H9 (cell line): ENCODE measurements around the gene SCO2. TPM values are rescaled to one million over a fixed set of nuclear protein-coding genes. Genes with fewer than 3 reads are reported as not detected.
A peak's percentile ranks its signal among the peaks of the same experiment; 100 is the strongest.

Experiments used
- DNase-seq: peaks from one replicate; pipeline ENCODE4 v3.0.0-alpha.2; 2017
- H2AFZ ChIP-seq: one replicate; pipeline ENCODE4 v1.6.1; 2013; ENCODE audit warnings: mild to moderate bottlenecking, low read length, control low read depth, moderate library complexity
- H2AK5ac ChIP-seq: 2 replicates; pipeline ENCODE4 v1.6.1; 2013; ENCODE audit warnings: low read length, control low read depth, mixed read lengths; ENCODE audit not compliant: insufficient read length
- H2BK120ac ChIP-seq: one replicate; pipeline ENCODE4 v1.6.1; 2013; ENCODE audit warnings: low read depth, mild to moderate bottlenecking, low read length, control low read depth, inconsistent platforms; ENCODE audit not compliant: poor library complexity, severe bottlenecking
- H2BK12ac ChIP-seq: 2 replicates; pipeline ENCODE4 v1.6.1; 2013; ENCODE audit warnings: low read length, control low read depth, mixed read lengths, low read depth; ENCODE audit not compliant: insufficient read length
- H2BK15ac ChIP-seq: 2 replicates; pipeline ENCODE4 v1.6.1; 2013; ENCODE audit warnings: low read depth, low read length, control low read depth
- H2BK20ac ChIP-seq: one replicate; pipeline ENCODE4 v1.6.1; 2013; ENCODE audit warnings: low read depth, mild to moderate bottlenecking, low read length, control low read depth, inconsistent platforms; ENCODE audit not compliant: poor library complexity, severe bottlenecking
- H2BK5ac ChIP-seq: 2 replicates; pipeline ENCODE4 v1.6.1; 2013; ENCODE audit warnings: low read length, control low read depth, mixed read lengths; ENCODE audit not compliant: insufficient read length
- H3K14ac ChIP-seq: 2 replicates; pipeline ENCODE4 v1.6.1; 2013; ENCODE audit warnings: low read length, control low read depth; ENCODE audit not compliant: insufficient read depth
- H3K18ac ChIP-seq: 2 replicates; pipeline ENCODE4 v1.6.1; 2013; ENCODE audit warnings: low read depth, mild to moderate bottlenecking, mixed read lengths, low read length, control low read depth; ENCODE audit not compliant: insufficient read length
- H3K23ac ChIP-seq: 2 replicates; pipeline ENCODE4 v1.6.1; 2013; ENCODE audit warnings: low read length, control low read depth, mixed read lengths, low read depth; ENCODE audit not compliant: insufficient read length
- H3K23me2 ChIP-seq: 2 replicates; pipeline ENCODE4 v1.6.1; 2013; ENCODE audit warnings: low read depth, mild to moderate bottlenecking, mixed read lengths, low read length, control low read depth; ENCODE audit not compliant: insufficient read length, poor library complexity, severe bottlenecking
- H3K27ac ChIP-seq: 2 replicates; pipeline ENCODE4 v1.5.1; 2013; ENCODE audit warnings: low read length, control low read depth, mixed read lengths, low read depth; ENCODE audit not compliant: insufficient read length
- H3K27me3 ChIP-seq: 2 replicates; pipeline ENCODE4 v1.6.1; 2013; ENCODE audit warnings: low read length, control low read depth, inconsistent platforms; ENCODE audit not compliant: insufficient read depth
- H3K4ac ChIP-seq: 2 replicates; pipeline ENCODE4 v1.6.1; 2013; ENCODE audit warnings: low read depth, mild to moderate bottlenecking, control low read depth, inconsistent platforms, low read length, moderate library complexity
- H3K4me1 ChIP-seq: 2 replicates; pipeline ENCODE4 v1.6.1; 2013; ENCODE audit warnings: low read length, control low read depth, inconsistent platforms; ENCODE audit not compliant: insufficient read depth
- H3K4me2 ChIP-seq: 2 replicates; pipeline ENCODE4 v1.6.1; 2013; ENCODE audit warnings: low read length, control low read depth, mixed read lengths; ENCODE audit not compliant: insufficient read length, insufficient read depth
- H3K56ac ChIP-seq: 2 replicates; pipeline ENCODE4 v1.6.1; 2013; ENCODE audit warnings: low read depth, mild to moderate bottlenecking, mixed read lengths, low read length, control low read depth; ENCODE audit not compliant: insufficient read length
- H3K79me1 ChIP-seq: 2 replicates; pipeline ENCODE4 v1.6.1; 2013; ENCODE audit warnings: low read depth, mild to moderate bottlenecking, moderate library complexity, low read length, control low read depth, inconsistent platforms; ENCODE audit not compliant: insufficient read depth, poor library complexity, severe bottlenecking
- H3K79me2 ChIP-seq: 2 replicates; pipeline ENCODE4 v1.6.1; 2013; ENCODE audit warnings: low read length, control low read depth, inconsistent platforms; ENCODE audit not compliant: insufficient read depth
- H3K9ac ChIP-seq: 2 replicates; pipeline ENCODE4 v1.6.1; 2013; ENCODE audit warnings: low read length, control low read depth, mixed read lengths; ENCODE audit not compliant: insufficient read length; ENCODE audit errors: extremely low read depth
- H3K9me3 ChIP-seq: one replicate; pipeline ENCODE4 v1.6.1; 2013; ENCODE audit warnings: low read depth, low read length, inconsistent platforms; ENCODE audit not compliant: control insufficient read depth
- H3T11ph ChIP-seq: one replicate; pipeline ENCODE4 v1.6.1; 2013; ENCODE audit warnings: mild to moderate bottlenecking, low read length, control low read depth, inconsistent platforms
- H4K20me1 ChIP-seq: one replicate; pipeline ENCODE4 v1.6.1; 2013; ENCODE audit not compliant: control insufficient read depth, insufficient read length, insufficient read depth
- H4K5ac ChIP-seq: 2 replicates; pipeline ENCODE4 v1.6.1; 2013; ENCODE audit warnings: low read depth, mild to moderate bottlenecking, mixed read lengths, low read length, control low read depth; ENCODE audit not compliant: insufficient read length
- H4K8ac ChIP-seq: replicated peaks from 2 replicates; pipeline ENCODE4 v1.6.1; 2013; ENCODE audit warnings: low read length, control low read depth, mixed read lengths, low read depth; ENCODE audit not compliant: insufficient read length
- H4K91ac ChIP-seq: 2 replicates; pipeline ENCODE4 v1.6.1; 2013; ENCODE audit warnings: low read depth, mild to moderate bottlenecking, moderate library complexity, mixed read lengths, low read length, control low read depth; ENCODE audit not compliant: insufficient read length
- H3K27ac Mint-ChIP-seq, 3 experiments: 2 replicates in 2 of 3; 3 replicates in 1 of 3; pipeline ENCODE4 v1.8.0; 2020 to 2021; ENCODE audit warnings: mixed read lengths in 3 of 3, mild to moderate bottlenecking in 1 of 3, moderate library complexity in 1 of 3
- H3K27me3 Mint-ChIP-seq: 2 replicates; pipeline ENCODE4 v1.8.0; 2021; ENCODE audit warnings: low read depth, mild to moderate bottlenecking, moderate library complexity, mixed read lengths
- H3K36me3 Mint-ChIP-seq, 3 experiments: 2 replicates in 2 of 3; 3 replicates in 1 of 3; pipeline ENCODE4 v1.8.0; 2020 to 2021; ENCODE audit warnings: low read depth in 3 of 3, mixed read lengths in 3 of 3; ENCODE audit not compliant: insufficient read depth in 1 of 3
- H3K4me1 Mint-ChIP-seq, 2 experiments: 2 replicates each; pipeline ENCODE4 v1.8.0; 2020; ENCODE audit warnings: mixed read lengths in 2 of 2
- H3K4me3 Mint-ChIP-seq, 2 experiments: 2 replicates in 1 of 2; 3 replicates in 1 of 2; pipeline ENCODE4 v1.8.0; 2020 to 2021; ENCODE audit warnings: mild to moderate bottlenecking in 2 of 2, mixed read lengths in 2 of 2, moderate library complexity in 1 of 2
- H3K9me3 Mint-ChIP-seq, 2 experiments: 2 replicates in 1 of 2; 3 replicates in 1 of 2; pipeline ENCODE4 v1.8.0; 2020; ENCODE audit warnings: mild to moderate bottlenecking in 2 of 2, mixed read lengths in 2 of 2, moderate library complexity in 1 of 2
- CTCF ChIP-seq: fragments of 200-600 bp; sonication (generic); conservative IDR thresholded peaks from 3 replicates; pipeline ENCODE4 v1.8.0; 2021; ENCODE audit warnings: antibody characterized with exemption, mild to moderate bottlenecking
- WGBS: extraction: QIAGEN DNeasy Blood & Tissue Kit; methylation state at CpG from one replicate; pipeline ENCODE4 v1.1.7; 2013; ENCODE audit warnings: missing lambda C conversion rate, low lambda C conversion rate, mixed read lengths; ENCODE audit not compliant: insufficient read length; ENCODE audit errors: extremely low coverage; 5-methylcytosine and 5-hydroxymethylcytosine counted together
- total RNA-seq: library from RNA; stranded (reverse); gene quantifications from 2 replicates; pipeline ENCODE4 v1.2.1, GENCODE V29; 2021

The SCO2 gene
- total RNA-seq, 1 experiment from 2014 or later = 3.3 TPM

DNA sequence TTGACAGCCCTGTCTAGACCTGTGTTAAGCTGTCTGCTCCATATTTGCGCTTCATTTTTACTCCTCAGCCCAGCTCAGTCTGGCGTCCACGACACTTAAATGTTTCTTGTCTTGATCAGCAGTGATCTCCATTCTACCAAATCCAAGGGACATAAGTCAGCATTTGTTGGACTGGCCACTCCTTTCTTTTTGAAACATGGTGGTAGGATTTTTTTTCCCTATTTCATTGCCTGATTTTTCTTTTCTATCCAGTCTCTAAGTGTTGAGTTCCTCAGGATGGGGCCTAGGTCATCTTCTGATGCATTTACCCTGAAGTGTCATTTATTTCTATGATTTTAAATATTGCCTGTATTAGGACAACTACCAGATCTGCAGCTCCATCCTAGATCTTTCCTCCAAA lies 16.5 kb downstream of the SCO2 start:
- no peak for TF ChIP-seq CTCF
- Histone ChIP-seq H4K20me1 (no peaks in the 10 kb centered on the region), H4K8ac (no peak overlapping the region), H2AFZ (no peak overlapping the region), H4K5ac (no peak overlapping the region), H3K23me2 (peaks cover 12% of the 10 kb centered on the region), H3K9ac (peak overlapping the region; percentile 99), H3K27ac (no peak overlapping the region), H3T11ph (no peak overlapping the region), H4K91ac (no peak overlapping the region), H3K4me2 (peak overlapping the region; percentile 97), H3K56ac (no peak overlapping the region), H3K18ac (no peak overlapping the region), H2BK5ac (no peak overlapping the region), H3K79me2 (peaks cover 11% of the 10 kb centered on the region; the same call in 1 of the 2 replicates), H3K79me1 (peaks cover 11% of the 10 kb centered on the region), H3K4me1 (no peaks in the 10 kb centered on the region), H3K9me3 (no peaks in the 10 kb centered on the region), H2BK20ac (no peak overlapping the region), H3K27me3 (no peaks in the 10 kb centered on the region), H3K14ac (no peak overlapping the region), H2BK120ac (no peak overlapping the region), H3K23ac (no peak overlapping the region), H3K4ac (no peak overlapping the region), H2AK5ac (no peak overlapping the region), H2BK12ac (no peak overlapping the region), H2BK15ac (no peak overlapping the region)
- H3K4me1 Mint-ChIP-seq = peaks cover 10 to 14% of the 10 kb centered on the region in 2 experiments
- H3K27ac Mint-ChIP-seq = peak overlapping the region in 2 of 3 experiments; percentile 35 to 67; a peak in 3 of 7 replicates
- no peaks in the 10 kb centered on the region for H3K27me3 Mint-ChIP-seq
- no peak for DNase-seq
- H3K36me3 Mint-ChIP-seq = peaks cover 0 to 6% (median 0%) of the 10 kb centered on the region in 3 experiments; a peak in 1 of 7 replicates
- peak overlapping the region; percentile 91 for H3K4me3 Mint-ChIP-seq
- no peaks in the 10 kb centered on the region for H3K9me3 Mint-ChIP-seq
- no CpG with 5 or more reads among the region's 3 CpGs for WGBS
